Neuronal stem cell (in vitro differentiated cells): ENCODE results near the gene HACD4.

Experiments used
- DNase-seq: peaks from one replicate; pipeline ENCODE4 v3.0.0-alpha.2; 2013; ENCODE audit warnings: low spot score
- H2AFZ ChIP-seq: one replicate; pipeline ENCODE4 v1.6.1; 2013; ENCODE audit warnings: mild to moderate bottlenecking, low read length, inconsistent platforms
- H2AK5ac ChIP-seq: 2 replicates; pipeline ENCODE4 v1.6.1; 2013; ENCODE audit warnings: low read depth, mild to moderate bottlenecking, inconsistent platforms, low read length, moderate library complexity, mixed read lengths
- H2BK120ac ChIP-seq: 2 replicates; pipeline ENCODE4 v1.6.1; 2013; ENCODE audit warnings: low read depth, mild to moderate bottlenecking, inconsistent platforms, low read length, moderate library complexity, mixed read lengths
- H2BK12ac ChIP-seq: one replicate; pipeline ENCODE4 v1.6.1; 2013; ENCODE audit warnings: low read length, inconsistent platforms
- H2BK15ac ChIP-seq: 2 replicates; pipeline ENCODE4 v1.6.1; 2013; ENCODE audit warnings: mild to moderate bottlenecking, low read length, inconsistent platforms, mixed read lengths
- H2BK5ac ChIP-seq: one replicate; pipeline ENCODE4 v1.6.1; 2013; ENCODE audit warnings: inconsistent platforms, mild to moderate bottlenecking, low read length, moderate library complexity
- H3K14ac ChIP-seq: one replicate; pipeline ENCODE4 v1.6.1; 2013; ENCODE audit warnings: low read length, inconsistent platforms
- H3K18ac ChIP-seq: 2 replicates; pipeline ENCODE4 v1.6.1; 2013; ENCODE audit warnings: low read length, inconsistent platforms
- H3K23ac ChIP-seq: 2 replicates; pipeline ENCODE4 v1.6.1; 2013; ENCODE audit warnings: low read depth, mild to moderate bottlenecking, mixed read lengths, low read length, inconsistent platforms; ENCODE audit not compliant: poor library complexity
- H3K27ac ChIP-seq: replicated peaks from 3 replicates; pipeline ENCODE4 v1.5.1; 2013; ENCODE audit warnings: low read length, inconsistent platforms
- H3K27me3 ChIP-seq, 3 experiments: 2 replicates each; pipeline ENCODE4 v1.6.1; 2013; ENCODE audit warnings: low read length in 3 of 3, mild to moderate bottlenecking in 2 of 3, inconsistent platforms in 1 of 3, low read depth in 1 of 3, mixed read lengths in 1 of 3, moderate library complexity in 1 of 3; ENCODE audit not compliant: control insufficient read depth in 3 of 3, insufficient read depth in 3 of 3
- H3K36me3 ChIP-seq, 2 donors: replicated peaks in 1 of 2; 2 replicates each; pipeline ENCODE4 v1.6.1; 2013; ENCODE audit warnings: low read length in 2 of 2; ENCODE audit not compliant: control insufficient read depth in 2 of 2, insufficient read depth in 2 of 2
- H3K4ac ChIP-seq: 2 replicates; pipeline ENCODE4 v1.6.1; 2013; ENCODE audit warnings: inconsistent platforms, mild to moderate bottlenecking, low read length, moderate library complexity
- H3K4me1 ChIP-seq, 2 donors: 1 replicate in 1 of 2; 2 replicates in 1 of 2; pipeline ENCODE4 v1.6.1; 2013; ENCODE audit warnings: low read length in 2 of 2, low read depth in 1 of 2; ENCODE audit not compliant: control insufficient read depth in 2 of 2, insufficient read depth in 1 of 2
- H3K4me2 ChIP-seq: one replicate; pipeline ENCODE4 v1.6.1; 2013; ENCODE audit warnings: mild to moderate bottlenecking, low read length, inconsistent platforms; ENCODE audit not compliant: insufficient read depth, poor library complexity, severe bottlenecking
- H3K4me3 ChIP-seq, 2 donors: 2 replicates each; pipeline ENCODE4 v1.5.1; 2013; ENCODE audit warnings: low read length in 2 of 2, mild to moderate bottlenecking in 2 of 2, inconsistent platforms in 1 of 2, moderate library complexity in 1 of 2
- H3K79me1 ChIP-seq: one replicate; pipeline ENCODE4 v1.6.1; 2013; ENCODE audit warnings: low read depth, mild to moderate bottlenecking, inconsistent platforms, low read length, moderate library complexity
- H3K9ac ChIP-seq: one replicate; pipeline ENCODE4 v1.6.1; 2013; ENCODE audit warnings: mild to moderate bottlenecking, low read depth, low read length, inconsistent platforms; ENCODE audit not compliant: poor library complexity
- H3K9me3 ChIP-seq, 2 donors: replicated peaks in 1 of 2; 2 replicates each; pipeline versions ENCODE3 to v1.6.1; 2013; ENCODE audit warnings: low read length in 2 of 2, mild to moderate bottlenecking in 2 of 2, inconsistent platforms in 1 of 2, low read depth in 1 of 2, mixed read lengths in 1 of 2, moderate library complexity in 1 of 2; ENCODE audit not compliant: control insufficient read depth in 2 of 2, insufficient read depth in 1 of 2
- H4K8ac ChIP-seq: one replicate; pipeline ENCODE4 v1.6.1; 2013; ENCODE audit warnings: low read depth, mild to moderate bottlenecking, inconsistent platforms, low read length, moderate library complexity
- H4K91ac ChIP-seq: one replicate; pipeline ENCODE4 v1.6.1; 2013; ENCODE audit warnings: low read length, low read depth, mild to moderate bottlenecking, inconsistent platforms; ENCODE audit not compliant: poor library complexity
- WGBS, 2 donors: extraction: QIAGEN DNeasy Blood & Tissue Kit; methylation state at CpG; one replicate each; pipeline ENCODE4 v1.1.7; 2013; ENCODE audit warnings: missing lambda C conversion rate in 2 of 2, mixed read lengths in 1 of 2; ENCODE audit not compliant: insufficient read length in 2 of 2, insufficient replicate concordance in 1 of 2; ENCODE audit errors: extremely low coverage in 2 of 2; 5-methylcytosine and 5-hydroxymethylcytosine counted together

Gene HACD4

GRCh38 chr9:21056931-21057330, 25.5 kb upstream of the HACD4 start:
- H3K9ac ChIP-seq: no peak overlapping the region
- no peak overlapping the region for H4K8ac ChIP-seq
- H2AFZ ChIP-seq: no peak overlapping the region
- H3K9me3 ChIP-seq: no peaks in the 10 kb centered on the region
- H3K27me3 ChIP-seq: no peaks in the 10 kb centered on the region
- H2BK120ac ChIP-seq: no peak overlapping the region
- H3K79me1 ChIP-seq: no peaks in the 10 kb centered on the region
- H3K4me2 ChIP-seq: no peak overlapping the region
- DNase-seq: no peak
- no peak overlapping the region for H2BK15ac ChIP-seq
- H3K4ac ChIP-seq: no peak overlapping the region
- no peak overlapping the region for H3K4me3 ChIP-seq
- no peaks in the 10 kb centered on the region for H3K4me1 ChIP-seq
- H3K36me3 ChIP-seq: no peaks in the 10 kb centered on the region
- H2BK12ac ChIP-seq: no peak overlapping the region
- H3K14ac ChIP-seq: no peak overlapping the region
- no peak overlapping the region for H3K23ac ChIP-seq
- H3K27ac ChIP-seq: no peak overlapping the region
- no peak overlapping the region for H2BK5ac ChIP-seq
- no peak overlapping the region for H4K91ac ChIP-seq
- H2AK5ac ChIP-seq: no peak overlapping the region
- no peak overlapping the region for H3K18ac ChIP-seq
- WGBS, 2 donors: no CpG with 5 or more reads among the region's 1 CpG

GRCh38 chr9:21053851-21054250, 22.4 kb upstream of the HACD4 start:
- H2AFZ ChIP-seq: no peak overlapping the region
- H2BK15ac ChIP-seq: no peak overlapping the region
- no peak overlapping the region for H2BK5ac ChIP-seq
- no peaks in the 10 kb centered on the region for H3K9me3 ChIP-seq
- no peak overlapping the region for H2BK12ac ChIP-seq
- H3K36me3 ChIP-seq: no peaks in the 10 kb centered on the region
- no peak overlapping the region for H2BK120ac ChIP-seq
- no peak overlapping the region for H4K91ac ChIP-seq
- H3K79me1 ChIP-seq: no peaks in the 10 kb centered on the region
- no peak overlapping the region for H4K8ac ChIP-seq
- H3K27me3 ChIP-seq: no peaks in the 10 kb centered on the region
- H3K9ac ChIP-seq: no peak overlapping the region
- no peak overlapping the region for H3K4me3 ChIP-seq
- no peak for DNase-seq
- H3K4me2 ChIP-seq: no peak overlapping the region
- H3K4me1 ChIP-seq: no peaks in the 10 kb centered on the region
- H3K18ac ChIP-seq: no peak overlapping the region
- H3K27ac ChIP-seq: no peak overlapping the region
- no peak overlapping the region for H3K23ac ChIP-seq
- WGBS, 2 donors: no CpG with 5 or more reads among the region's 2 CpGs
- H3K4ac ChIP-seq: no peak overlapping the region
- no peak overlapping the region for H3K14ac ChIP-seq
- no peak overlapping the region for H2AK5ac ChIP-seq

- H3K4me3 ChIP-seq: no peak overlapping the region
- WGBS, 2 donors: no CpG with 5 or more reads among the region's 2 CpGs
- H3K4me2 ChIP-seq: no peak overlapping the region
Measured at GRCh38 chr9:21047281-21047691, 15.8 kb upstream of the HACD4 start.

GRCh38 chr9:21043841-21044240, 12.4 kb upstream of the HACD4 start:
- no peak overlapping the region for H2BK120ac ChIP-seq
- H3K79me1 ChIP-seq: no peaks in the 10 kb centered on the region
- no peak overlapping the region for H3K23ac ChIP-seq
- H3K4me3 ChIP-seq: no peak overlapping the region
- H2BK15ac ChIP-seq: no peak overlapping the region
- no peak overlapping the region for H2AK5ac ChIP-seq
- no peak overlapping the region for H2BK5ac ChIP-seq
- H3K36me3 ChIP-seq: no peaks in the 10 kb centered on the region
- no peak overlapping the region for H3K18ac ChIP-seq
- H2AFZ ChIP-seq: no peak overlapping the region
- H3K14ac ChIP-seq: no peak overlapping the region
- no CpG with 5 or more reads among the region's 3 CpGs for WGBS, 2 donors
- no peak for DNase-seq
- no peak overlapping the region for H3K4ac ChIP-seq
- no peaks in the 10 kb centered on the region for H3K9me3 ChIP-seq
- H2BK12ac ChIP-seq: no peak overlapping the region
- H3K9ac ChIP-seq: no peak overlapping the region
- no peak overlapping the region for H4K91ac ChIP-seq
- H3K4me1 ChIP-seq: no peaks in the 10 kb centered on the region
- no peak overlapping the region for H3K4me2 ChIP-seq
- no peak overlapping the region for H4K8ac ChIP-seq
- peaks cover 0 to 2% (median 0%) of the 10 kb centered on the region in 3 experiments for H3K27me3 ChIP-seq
- no peak overlapping the region for H3K27ac ChIP-seq

More at GRCh38 chr9:21047281-21047691, 15.8 kb upstream of the HACD4 start:
- Histone ChIP-seq H3K9ac (no peak overlapping the region), H3K4me1 (no peaks in the 10 kb centered on the region), H3K18ac (no peak overlapping the region), H2BK120ac (no peak overlapping the region), H3K4ac (no peak overlapping the region), H4K91ac (no peak overlapping the region), H3K36me3 (no peaks in the 10 kb centered on the region), H3K27ac (no peak overlapping the region), H2AK5ac (no peak overlapping the region), H3K27me3 (peaks cover 0 to 2% (median 0%) of the 10 kb centered on the region in 3 experiments), H3K23ac (no peak overlapping the region), H2AFZ (no peak overlapping the region), H3K79me1 (no peaks in the 10 kb centered on the region), H3K14ac (no peak overlapping the region), H3K9me3 (no peaks in the 10 kb centered on the region), H2BK5ac (no peak overlapping the region), H2BK15ac (no peak overlapping the region), H4K8ac (no peak overlapping the region), H2BK12ac (no peak overlapping the region)
- DNase-seq: no peak
